HG03097 (cell line): ENCODE results near the gene ANKH.
A peak's percentile ranks its signal among the peaks of the same experiment; 100 is the strongest.
"Not testable (repeated sequence)": the region's sequence is repeated elsewhere in the genome, so short reads cannot be mapped to it uniquely, and the experiment has no call there.

Source experiments
- ATAC-seq: cut with Tn5 transposase; IDR thresholded peaks from one replicate; pipeline ENCODE4 v1.9.1; 2021; ENCODE audit not compliant: unreplicated experiment, low FRiP score

Gene ANKH

DNA sequence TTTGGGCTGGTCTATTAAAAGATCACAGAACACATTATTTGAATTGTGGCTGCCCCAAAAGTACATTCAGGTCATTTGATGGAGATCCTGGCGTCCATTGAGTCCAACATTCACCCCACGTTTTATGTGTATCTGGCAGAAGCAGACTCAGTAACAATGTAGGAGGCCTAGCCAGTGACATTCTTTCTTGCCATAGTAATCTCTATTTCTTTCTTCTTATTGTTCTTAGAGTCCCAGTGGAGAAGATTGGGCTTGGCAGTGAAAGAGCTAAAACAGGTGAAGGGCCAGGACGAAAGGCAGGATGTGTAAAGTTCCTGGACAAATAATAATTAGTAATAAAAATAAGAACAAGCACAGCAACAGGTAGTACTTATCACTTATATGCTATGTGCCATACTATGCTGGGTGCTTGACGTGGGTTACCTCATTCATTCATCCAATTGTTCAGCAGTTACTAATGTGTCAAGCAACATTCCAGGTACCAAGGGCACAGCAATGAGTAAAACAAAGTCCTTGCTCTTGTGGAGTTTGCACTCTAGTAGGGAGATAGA, 12.6 kb upstream of the ANKH start:
- ATAC-seq: no peak

DNA sequence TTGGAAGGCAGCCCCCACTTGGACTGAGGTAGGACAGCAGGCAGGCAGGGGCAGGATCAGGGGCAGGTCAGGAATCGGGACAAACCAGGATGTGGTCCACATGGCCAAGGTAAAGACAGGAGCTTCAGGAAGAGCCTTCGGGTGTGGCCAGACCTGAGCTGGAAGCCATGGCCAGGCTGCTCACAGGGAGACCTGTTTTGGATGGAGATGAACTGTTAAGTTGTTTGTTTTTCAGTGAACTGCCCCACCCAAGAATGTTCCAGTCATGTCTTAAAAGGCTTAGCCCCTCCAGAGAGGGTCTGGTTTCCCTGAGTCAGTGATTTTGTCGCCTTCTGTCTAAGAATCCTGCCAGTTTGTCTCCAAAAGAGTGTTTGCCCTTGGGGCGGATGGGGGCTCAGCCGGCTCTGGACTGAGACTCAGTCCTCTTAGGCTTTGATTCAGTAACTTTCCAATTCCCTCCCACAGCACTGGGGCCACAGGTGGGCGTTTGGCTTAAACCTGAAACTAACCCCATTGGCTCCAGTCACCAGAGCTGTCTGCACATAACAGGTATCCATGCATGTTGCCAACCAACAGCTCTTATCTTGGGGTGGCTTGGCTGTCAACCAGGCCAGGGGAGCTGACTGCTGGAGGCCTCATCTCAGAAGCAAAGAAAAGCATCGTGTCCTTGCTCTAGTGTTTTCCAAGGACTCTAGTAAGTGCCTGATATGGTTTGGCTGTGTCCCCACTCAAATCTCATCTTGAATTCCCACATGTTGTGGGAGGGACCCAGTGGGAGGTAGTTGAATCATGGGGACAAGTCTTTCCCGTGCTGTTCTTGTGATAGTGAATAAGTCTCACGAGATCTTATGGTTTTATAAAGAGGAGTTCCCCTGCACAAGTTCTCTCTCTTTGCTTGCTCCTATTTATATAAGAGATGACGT, 11.3 kb upstream of the ANKH start:
- no peak for ATAC-seq

DNA sequence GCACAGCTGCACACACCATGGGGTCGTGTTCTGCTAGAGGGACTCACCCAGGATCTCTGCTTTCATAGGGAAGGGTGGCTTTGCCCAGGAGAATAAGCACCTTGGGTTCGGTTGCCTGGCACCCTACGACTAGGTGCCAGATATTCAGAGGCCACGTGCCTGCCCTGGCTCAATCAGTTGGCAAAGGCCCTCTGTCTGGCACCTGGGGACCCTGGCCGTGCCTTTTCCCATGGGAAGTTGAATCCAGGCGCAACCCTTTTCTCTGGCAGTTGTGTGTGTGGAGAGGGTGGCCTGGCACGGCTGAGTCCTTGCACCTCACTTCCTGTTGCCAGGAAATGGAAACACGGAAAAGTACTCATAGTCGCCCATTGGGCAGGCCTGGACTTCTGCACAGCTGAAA, 10.2 kb upstream of the ANKH start:
- no peak for ATAC-seq

DNA sequence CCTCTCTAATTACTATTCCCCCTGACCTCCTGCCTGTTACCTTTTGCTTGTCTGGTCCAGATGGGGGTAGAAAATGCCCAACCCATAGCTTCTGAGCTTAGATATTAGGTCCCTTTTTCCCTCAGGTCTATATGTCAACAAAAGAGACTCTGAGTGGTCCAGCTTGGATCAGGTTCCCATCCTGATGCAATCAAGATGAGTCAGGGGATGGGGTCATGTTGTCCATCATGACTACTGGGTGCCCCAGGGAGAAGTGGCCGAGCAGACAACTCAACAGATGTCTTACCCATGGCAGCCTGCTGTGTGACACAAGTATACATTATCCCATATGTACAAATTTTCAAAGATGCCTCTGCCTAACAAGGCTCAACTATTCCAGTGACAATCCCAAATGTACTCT, 9.1 kb upstream of the ANKH start:
- ATAC-seq: no peak

DNA sequence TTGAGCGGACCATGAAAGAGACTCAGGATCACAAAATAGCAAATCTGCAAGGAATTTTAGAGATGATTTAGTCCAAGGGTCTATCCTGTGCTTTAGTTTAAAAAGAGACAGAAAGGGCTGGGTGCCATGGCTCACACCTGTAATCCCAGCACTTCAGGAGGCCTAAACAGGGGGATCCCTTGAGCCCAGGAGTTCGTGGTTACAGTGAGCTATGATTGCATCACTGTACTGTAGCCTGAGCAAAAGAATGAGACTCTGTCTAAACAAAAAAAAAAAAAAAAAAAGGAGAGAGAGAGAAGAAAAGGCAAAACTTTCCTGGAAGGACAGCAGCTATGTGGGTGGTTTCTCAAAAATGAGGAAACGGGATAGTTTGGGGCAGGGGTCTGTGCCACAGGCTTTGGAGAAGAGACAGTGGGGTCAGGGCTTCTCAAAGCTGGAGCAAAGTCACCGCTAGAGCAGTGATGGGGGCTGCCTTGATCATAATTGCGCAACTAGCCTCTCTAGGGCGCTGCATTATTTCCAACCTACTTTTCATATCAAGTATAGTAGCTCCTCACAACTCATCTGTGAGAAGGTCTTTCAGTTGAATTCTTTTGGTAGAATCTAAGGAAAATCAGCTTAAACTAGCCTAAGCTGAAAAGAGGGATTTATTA, 8.5 kb upstream of the ANKH start:
- ATAC-seq: no peak

DNA sequence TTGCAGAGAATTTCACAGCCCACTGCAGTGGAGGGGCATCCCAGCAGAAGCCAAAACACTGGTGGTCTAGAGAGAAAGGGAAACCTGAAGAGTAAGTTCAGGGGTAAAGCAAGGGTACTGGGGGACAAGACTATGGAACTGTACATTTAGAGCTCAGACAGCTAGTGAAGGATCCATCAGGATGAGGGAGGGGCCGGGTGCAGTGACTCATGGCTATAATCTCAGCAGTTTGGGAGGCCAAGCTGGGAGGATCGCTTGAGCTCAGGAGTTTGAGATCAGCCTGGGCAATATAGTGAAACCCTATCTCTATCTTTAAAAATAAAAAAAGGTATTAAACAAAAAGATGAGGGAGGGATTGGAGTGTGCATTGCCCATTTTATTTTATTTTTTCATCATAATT, 7.8 kb upstream of the ANKH start:
- no peak for ATAC-seq

DNA sequence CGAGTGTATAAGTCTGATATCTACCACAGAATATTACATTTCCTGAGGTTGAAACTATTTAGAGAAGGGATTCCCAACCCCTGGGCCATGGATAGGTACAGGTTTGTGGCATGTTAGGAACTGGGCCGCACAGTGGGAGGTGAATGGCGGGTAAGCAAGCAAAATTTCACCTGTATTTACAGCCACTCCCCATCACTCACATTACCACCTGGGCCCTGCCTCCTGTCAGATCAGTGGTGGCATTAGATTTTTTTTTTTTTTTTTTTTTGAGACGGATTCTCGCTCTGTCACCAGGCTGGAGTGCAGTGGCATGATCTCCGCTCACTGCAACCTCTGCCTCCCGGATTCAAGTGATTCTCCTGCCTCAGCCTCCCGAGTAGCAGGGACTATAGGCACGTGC, 6.6 kb upstream of the ANKH start:
- not testable (repeated sequence) for ATAC-seq

DNA sequence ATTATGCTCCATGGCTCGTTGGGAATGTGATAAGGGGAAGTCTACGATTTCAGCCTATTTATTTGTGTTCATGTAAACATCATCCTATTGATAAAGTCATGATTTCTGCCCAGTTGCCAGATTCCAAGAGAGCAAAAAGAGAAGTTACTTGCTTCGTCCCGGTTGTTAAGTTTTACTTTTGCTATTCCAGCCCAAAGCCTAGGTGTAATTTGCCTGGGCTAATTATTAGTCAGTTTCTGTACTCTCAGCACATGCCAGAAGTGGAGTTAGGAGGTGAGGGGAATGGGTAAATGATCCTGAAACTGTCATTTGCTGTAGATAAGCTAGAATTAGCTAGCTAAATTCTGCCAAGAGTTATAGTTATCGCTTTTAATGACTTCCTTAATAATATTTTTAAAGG, 4.5 kb upstream of the ANKH start:
- ATAC-seq: no peak

DNA sequence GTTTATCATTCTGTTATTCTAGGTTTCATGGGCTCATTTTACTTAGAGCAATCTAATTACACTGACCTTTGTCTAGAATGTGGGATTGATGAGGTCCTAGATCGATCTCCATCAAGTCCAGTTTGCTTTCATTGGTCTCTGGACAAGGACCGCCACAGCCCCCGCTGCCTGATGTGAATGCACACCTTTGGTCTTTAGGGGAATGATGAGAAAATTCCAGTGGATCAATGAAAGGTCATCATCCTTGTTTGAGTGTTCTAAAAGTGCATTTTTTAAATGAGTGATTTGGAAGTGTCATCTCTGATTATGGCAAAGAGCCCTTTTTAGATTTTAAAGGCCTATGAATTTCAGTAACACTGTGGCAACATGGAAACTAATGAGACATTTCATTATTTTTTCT, 2.2 kb upstream of the ANKH start:
- ATAC-seq: no peak

DNA sequence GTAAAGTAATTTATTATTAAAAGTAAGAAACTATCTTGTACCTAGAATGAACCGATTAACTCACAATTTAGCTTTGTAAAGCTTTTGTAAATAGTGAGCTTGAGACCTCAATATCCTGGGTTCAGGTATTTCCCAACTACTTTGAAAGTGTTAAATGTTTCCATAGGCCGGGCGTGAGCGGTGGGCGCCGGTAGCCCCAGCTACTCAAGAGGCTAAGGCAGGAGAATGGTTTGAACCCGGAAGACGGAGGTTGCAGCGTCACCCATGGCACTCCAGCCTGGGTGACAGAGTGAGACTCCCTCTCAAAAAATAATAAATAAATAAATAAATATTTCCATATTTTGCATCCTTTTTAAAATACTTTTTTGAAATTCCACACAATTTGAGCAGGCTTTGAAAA, 1.5 kb upstream of the ANKH start:
- no peak for ATAC-seq

DNA sequence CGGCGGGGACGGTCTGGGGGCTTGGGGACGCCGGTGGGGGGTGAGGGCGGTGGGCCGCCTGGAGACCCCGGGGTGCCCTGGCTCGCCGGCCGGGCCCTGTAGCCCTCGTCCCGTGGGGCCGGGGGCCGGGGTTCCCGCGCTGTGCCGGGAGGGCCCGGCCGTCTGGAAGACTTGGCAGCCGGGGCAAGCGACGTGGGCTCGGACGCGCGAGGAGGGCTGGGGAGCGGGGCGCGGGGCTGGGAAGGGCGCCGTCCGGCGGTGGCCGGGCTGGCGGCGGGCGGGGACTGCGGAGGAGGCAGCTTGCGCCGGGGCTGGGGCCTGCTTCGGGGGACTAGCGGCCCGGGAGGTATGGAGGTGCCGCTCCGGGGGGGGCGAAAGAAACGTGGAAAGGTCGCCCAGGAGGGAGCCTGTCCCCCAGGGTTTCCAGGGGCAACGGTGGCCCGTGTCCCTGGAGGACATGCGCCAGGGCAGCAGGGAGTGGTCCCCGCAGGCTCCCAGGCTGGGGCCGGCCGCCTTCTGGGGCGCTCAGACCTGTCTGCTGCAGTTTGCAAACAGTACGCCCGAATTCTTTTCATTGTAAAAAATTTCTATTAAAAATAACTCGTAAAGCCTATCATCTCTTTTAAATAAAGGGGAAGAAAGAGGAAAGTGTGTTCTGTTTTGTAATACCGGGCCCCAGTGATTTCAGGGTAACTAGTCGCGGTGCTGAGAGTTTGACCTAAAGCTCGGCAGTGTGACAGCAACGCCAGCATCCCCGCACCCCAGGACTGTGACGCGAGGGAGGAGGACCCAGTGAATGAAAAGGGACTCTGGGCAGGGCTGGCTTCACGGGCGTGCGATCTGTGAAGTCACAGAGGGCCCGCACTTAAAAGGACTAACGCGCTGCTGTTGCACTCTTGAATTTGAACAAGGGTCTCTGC, 752 bp upstream of the ANKH start:
- ATAC-seq: peak; percentile 38

DNA sequence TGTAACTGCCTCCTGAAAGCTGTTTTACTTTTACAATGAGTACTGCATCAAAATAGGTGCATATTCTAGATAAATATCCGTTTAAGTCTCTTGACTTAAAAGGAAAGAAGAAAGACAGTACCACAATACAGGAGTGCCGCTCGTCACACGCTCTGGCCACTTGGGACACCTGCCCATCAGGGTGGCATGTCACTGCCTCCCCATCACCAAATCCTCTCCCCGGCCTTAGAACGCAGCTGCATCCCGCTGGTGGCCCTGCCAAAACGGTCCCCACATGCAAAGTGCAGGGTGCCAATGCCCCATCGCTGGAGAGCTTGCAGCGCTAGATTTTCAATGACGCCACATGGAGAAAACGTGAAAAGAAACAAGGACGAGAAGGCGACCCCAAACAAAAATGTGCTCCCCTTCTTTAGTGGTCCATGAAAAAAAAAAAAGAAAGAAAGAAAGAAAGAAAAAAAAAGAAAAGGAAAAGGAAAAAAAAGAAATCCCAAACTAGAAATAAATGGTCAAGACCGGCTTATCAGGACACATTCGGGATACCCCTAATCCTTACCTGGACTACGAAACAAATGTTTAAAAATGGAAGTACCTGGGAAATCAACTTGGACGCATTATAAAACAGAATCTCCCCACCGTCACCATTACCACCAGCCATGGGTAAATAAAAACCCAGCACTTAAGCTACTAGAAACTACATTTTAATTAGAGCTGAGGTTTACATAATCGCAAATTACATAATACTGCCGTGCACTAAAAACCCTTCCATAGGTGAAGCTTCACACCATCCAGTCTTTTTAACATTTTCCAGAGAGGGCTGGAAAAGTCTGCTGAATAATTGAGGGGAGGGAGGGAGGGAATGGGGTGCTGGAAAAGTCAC, 1.0 kb downstream of the ANKH start:
- ATAC-seq: no peak

DNA sequence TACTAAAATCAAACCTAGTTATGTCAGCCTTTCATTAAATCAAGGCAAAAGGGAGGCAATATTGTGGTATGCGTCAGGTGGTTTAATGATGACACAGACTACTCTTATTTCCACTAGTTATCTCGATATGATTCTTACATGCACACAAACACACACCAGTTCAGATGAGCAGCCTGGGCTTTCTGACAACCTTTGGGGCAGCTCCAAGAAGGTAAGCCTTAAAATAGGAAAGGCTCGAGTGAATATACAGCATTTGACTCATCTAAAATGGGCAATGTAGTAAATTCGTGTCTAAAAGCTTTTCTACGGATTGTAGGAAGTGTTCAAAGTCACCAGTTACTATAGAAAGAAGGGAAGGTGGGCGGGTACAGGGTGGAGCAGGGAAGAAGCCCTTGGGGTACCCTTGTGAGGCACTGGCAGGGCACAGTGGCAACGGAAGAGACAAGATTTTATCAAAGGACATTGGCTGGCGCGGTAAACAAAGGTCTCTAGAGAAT, 1.9 kb downstream of the ANKH start:
- ATAC-seq: no peak

DNA sequence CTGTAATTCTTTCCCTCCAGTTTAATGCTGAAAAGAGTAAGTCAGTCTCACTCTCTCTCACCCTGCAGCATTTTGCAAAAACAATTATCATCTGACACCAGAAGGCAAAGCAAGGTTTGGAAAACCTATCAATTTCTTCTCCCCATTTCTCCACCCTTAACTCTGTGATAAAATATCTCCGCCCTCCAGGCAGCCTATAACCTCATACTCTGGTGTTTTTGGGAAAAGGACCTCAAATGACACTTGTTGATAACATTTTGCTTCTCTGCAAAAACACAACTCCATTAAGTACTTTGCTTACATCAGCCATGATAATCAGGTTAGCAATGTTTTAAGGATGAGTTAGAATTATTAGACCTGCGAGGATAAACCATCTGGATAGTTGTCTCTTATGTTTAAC, 2.3 kb downstream of the ANKH start:
- ATAC-seq: no peak

DNA sequence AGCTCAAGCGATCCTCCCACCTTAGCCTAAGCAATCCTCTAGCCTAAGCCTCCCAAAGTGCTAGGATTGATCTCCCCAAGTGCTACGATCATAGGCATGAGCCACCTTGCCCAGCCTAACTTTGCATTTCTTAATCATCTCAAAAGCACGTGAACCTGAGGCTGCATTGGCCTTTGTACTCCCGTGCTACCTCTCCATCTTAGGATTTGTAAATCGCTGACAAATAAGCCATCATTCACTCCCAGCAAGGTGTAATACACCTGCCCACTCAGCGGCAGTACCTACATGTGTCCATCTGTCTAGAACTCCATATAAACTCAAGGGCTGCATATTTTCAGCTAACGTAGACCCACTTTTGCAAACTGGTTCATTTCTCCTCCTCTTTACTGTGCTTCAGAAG, 2.8 kb downstream of the ANKH start:
- ATAC-seq: no peak

DNA sequence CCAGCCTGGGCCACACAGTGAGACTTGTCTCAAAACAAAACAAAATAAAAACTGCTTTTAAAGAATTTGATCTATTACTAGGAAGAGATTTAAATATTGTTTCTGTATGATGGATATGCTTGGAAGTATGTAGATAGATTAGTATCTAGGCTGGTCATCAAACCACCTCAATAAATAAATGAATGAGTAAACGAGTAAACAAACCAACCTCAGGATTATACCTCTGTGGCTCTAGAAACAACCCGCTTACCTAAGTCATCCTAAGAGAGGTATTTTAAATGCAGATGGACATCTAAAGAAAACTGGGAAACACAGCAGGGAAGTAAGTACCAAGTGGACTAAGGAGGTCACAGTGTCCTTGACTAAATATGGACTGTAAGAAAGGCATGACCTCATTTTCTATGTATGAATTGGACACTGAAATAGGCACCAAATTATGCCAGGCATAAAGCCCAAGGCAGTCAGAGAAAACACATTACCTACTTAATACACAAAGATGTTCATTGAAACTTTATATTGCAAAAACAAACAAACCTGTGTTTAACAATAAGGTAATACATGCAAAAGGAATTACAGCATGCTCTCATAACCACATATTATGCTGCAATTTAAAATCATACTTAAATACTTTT, 7.3 kb downstream of the ANKH start:
- no peak for ATAC-seq

DNA sequence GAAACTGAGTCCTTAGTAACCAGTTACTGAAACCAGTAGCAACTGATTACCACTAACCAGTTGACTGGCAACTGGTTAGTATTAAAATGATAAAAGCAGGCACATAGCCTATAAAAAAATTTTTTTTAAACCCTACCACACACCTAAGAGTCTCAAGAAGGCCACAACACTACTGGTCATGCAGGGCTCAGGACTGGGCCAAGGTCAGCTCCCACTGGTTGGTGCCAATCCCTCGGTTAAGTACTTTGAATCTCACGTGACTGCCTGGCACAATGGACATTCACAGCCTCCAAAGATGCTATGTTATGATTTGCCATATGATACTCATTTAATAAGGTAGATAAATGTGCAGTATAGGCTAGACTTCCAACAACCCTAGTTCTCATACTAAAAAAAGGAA, 8.5 kb downstream of the ANKH start:
- ATAC-seq: no peak

DNA sequence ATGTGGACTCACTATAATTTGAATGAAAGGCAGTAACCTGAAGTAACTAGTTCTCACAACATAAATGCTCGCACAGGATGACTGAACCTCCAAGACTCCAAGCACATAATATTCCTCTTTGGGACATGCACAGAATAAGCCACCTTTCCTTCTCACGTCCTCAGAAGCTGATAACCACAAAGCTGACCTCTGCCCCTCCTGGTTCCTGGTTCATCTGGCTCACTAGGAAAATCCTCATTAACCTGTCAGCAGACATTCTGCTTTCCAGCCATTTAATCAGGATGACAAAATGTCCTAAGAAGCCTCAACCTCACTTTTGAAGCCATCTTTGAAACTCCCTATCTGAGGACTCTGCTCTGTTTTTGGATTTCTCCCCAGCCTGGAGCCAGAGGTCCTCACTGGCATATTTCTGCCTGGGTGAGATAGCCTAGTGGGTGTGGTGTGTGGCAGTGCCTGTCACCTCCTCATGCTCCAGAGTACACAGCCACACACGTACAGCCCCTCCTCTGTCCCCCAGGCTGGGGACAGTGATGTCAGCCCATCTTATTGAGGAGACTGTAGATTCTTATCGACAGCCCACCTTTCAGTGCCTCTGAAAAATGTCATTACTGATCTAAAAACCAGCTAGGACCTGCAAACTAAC, 10.3 kb downstream of the ANKH start:
- ATAC-seq: no peak

DNA sequence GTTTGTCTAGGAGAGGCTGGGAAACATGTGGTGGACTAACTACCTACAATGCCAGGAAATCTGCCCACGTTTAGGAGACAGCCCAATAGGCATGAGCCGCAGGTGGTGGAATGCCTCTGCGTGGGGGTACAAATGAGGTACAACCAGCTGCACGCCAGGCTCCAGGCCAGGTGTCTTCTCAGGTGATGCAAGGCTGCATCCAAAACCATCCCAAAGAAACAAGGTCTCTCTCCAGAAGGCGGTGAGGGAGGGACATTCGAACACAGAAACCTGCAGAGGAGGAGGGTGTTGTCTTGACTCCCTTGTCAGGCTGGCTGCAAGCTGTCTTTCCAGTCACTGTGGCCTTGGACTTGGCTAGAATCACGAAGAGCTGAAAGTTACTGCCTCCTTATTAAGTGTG, 11.6 kb downstream of the ANKH start:
- no peak for ATAC-seq
